ENCODE measurements around the gene PIN1. TPM values are rescaled to one million over a fixed set of nuclear protein-coding genes. Genes with fewer than 3 reads are reported as not detected.
"Not testable (repeated sequence)": the region's sequence is repeated elsewhere in the genome, so short reads cannot be mapped to it uniquely, and the experiment has no call there.

The PIN1 gene
- 114 and 195 TPM in 2 replicates for total RNA-seq

- H3K4me3 ChIP-seq (ENCODE audit: low read depth, low read length): peak within 1 kb of the TSS; percentile 96
- DNase-seq (ENCODE audit: low read depth): peak; percentile 67
- peak; percentile 38 for TF ChIP-seq CTCF (conservative IDR thresholded peaks at IDR 0.05; ENCODE audit: low read depth, low read length)
These were observed at the start of gene PIN1 for GRCh38 chr19:9834726-9835506. PIN1 (plus strand) TSS chr19:9835318; CDS start chr19:9835345, 27 bp downstream.

- peak overlapping the region; percentile 84 for H3K4me3 ChIP-seq (ENCODE audit: low read depth, low read length)
- DNase-seq (ENCODE audit: low read depth): peak; percentile 59
- no peak for TF ChIP-seq CTCF (conservative IDR thresholded peaks at IDR 0.05; ENCODE audit: low read depth, low read length)
These were observed 49.5 kb upstream of the PIN1 start for GRCh38 chr19:9785367-9786331.

GRCh38 chr19:9786342-9786741, 48.8 kb upstream of the PIN1 start:
- no peak for TF ChIP-seq CTCF (conservative IDR thresholded peaks at IDR 0.05; ENCODE audit: low read depth, low read length)

GRCh38 chr19:9786819-9787218, 48.3 kb upstream of the PIN1 start:
- no peak for TF ChIP-seq CTCF (conservative IDR thresholded peaks at IDR 0.05; ENCODE audit: low read depth, low read length)
- no peak overlapping the region for H3K4me3 ChIP-seq (ENCODE audit: low read depth, low read length)
- no peak for DNase-seq (ENCODE audit: low read depth)

More at GRCh38 chr19:9786342-9786741, 48.8 kb upstream of the PIN1 start:
- peak overlapping the region; percentile 84 for H3K4me3 ChIP-seq (ENCODE audit: low read depth, low read length)
- no peak for DNase-seq (ENCODE audit: low read depth)

- not testable (repeated sequence) for H3K4me3 ChIP-seq (ENCODE audit: low read depth, low read length); DNase-seq (ENCODE audit: low read depth)
These were observed 46.5 kb upstream of the PIN1 start for GRCh38 chr19:9788604-9789003.

- DNase-seq (ENCODE audit: low read depth): no peak
- no peak for TF ChIP-seq CTCF (conservative IDR thresholded peaks at IDR 0.05; ENCODE audit: low read depth, low read length)
- H3K4me3 ChIP-seq (ENCODE audit: low read depth, low read length): no peak overlapping the region
These were observed 46.1 kb upstream of the PIN1 start for GRCh38 chr19:9789066-9789465.

- not testable (repeated sequence) for DNase-seq (ENCODE audit: low read depth); H3K4me3 ChIP-seq (ENCODE audit: low read depth, low read length)
These were observed 45.5 kb upstream of the PIN1 start for GRCh38 chr19:9789579-9789978.

Measured in epithelial cell of proximal tubule (primary cell).